HG02973 (cell line): ENCODE data around the gene AMBN.
"Not testable (repeated sequence)": the region's sequence is repeated elsewhere in the genome, so short reads cannot be mapped to it uniquely, and the experiment has no call there.

Experiments used
- ATAC-seq: cut with Tn5 transposase; IDR thresholded peaks from one replicate; pipeline ENCODE4 v1.9.1; 2021; ENCODE audit warnings: moderate library complexity; ENCODE audit not compliant: unreplicated experiment

The AMBN gene

DNA sequence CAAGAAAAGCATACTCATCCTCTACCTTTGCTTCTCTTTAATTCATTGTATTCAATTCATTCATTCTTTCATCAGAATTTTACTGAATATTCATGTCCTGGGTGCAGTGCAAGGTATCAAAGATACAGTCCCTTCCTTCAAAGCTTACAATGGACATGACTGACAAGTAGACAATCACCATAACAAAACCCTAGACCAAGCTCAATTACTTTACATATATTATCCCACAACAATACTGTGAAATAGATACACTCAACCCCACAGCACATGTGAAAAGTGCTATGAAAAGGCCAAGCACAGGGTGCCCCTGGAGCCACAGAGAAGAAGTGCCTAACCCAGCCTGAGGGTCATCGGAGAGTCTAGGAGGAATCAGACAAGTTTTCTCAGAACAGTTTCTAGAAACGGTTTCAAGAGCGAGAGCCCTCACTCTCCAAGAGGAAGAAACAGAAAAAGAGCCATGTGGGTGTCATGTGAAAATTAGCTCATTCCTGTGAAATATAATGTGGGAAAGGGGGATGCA, 15.3 kb downstream of the AMBN start:
- no peak for ATAC-seq

DNA sequence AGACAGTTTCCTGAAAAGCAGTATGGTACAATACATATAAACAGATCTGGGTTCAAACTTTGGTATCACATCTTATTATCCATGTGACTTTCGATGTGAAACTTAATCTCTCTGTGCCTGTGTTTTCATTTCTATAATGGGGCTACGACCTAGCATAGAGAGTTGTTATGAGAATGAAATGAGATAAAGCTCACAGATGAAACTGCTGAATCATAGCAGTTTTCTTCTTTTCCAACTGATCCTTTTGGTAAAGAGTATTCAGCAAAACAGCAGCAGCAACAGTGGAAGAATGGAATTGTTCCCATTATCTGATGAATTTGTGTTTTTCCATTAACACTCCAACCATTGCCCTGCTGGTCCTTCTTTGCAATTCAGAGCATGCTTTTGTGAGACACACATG, 16.3 kb downstream of the AMBN start:
- no peak for ATAC-seq

DNA sequence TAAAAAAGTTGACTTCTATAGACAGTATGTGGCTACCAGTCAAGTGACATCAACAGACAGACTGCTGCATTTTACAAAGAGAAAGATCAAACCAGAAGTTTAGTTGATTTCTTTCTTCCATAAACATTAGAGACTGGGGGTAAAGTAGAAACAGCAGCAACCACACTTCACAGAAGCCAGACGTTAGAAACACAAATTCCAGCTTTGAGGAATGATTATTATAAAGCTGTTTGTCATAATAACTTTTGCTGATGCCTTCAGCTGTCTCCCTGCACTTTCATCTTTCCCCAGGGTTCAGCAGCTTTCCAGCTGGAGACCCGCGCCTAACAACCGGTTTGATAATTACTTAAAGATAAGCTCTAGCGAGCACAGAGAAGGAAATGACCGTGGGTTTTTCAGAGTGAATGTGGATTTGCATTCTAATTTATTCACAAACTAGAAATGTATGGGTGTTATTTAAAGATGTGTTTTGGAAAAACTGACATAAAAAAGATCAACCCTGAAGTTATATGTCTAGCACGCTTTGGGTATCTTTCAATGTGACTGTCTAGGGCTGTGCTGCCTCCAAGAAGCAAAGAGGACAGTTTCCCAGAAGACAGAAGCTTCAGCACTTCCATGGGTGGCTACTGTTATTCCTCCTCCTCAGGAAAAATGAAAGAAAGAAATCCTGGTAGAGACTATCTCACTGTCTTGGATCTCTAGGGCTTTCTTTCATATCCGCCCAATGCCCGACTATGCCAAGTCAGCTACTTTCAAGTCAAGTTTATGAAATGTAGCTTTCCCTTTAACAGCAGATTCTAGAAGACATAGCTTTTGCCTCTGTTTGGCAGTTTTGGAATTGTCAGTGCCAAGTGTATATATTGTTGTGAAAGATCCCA, 21.5 kb downstream of the AMBN start:
- peak; percentile 50 for ATAC-seq

DNA sequence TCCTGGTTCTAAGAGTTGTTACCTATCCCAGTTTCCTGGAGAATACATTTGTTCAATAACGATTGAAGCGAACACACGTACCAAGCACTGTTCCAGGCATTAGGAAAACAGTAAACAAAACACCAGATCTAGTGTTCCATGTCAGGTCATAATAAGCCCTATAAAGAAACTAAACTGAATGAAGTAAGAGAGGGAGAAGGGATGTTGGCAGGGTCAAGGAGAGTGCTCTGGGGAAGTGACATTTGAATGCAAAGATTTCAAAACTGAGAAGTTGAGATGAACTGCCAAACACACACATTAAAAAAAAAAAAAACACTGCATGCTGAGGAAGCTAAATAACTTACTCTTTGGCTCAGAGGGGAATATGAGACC, 22.1 kb downstream of the AMBN start:
- no peak for ATAC-seq

DNA sequence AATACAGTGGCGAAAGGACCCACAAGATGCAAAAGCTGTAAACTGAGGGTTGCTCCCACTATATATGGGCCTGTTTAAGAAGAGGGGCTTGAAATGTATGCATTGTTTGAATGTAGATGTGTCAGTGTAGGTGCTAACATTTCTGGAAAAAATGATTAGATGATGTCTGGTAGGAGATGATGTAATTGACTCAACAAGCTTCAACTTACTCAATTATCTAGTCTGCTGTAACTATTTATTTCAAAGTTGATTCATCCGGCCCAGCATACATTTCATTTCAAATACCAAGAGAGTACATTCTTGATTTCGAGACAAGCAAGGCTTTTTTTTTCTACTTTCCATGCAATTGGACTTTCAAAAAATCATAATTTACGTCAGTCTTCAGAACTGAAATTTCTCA, 27.2 kb downstream of the AMBN start:
- no peak for ATAC-seq

DNA sequence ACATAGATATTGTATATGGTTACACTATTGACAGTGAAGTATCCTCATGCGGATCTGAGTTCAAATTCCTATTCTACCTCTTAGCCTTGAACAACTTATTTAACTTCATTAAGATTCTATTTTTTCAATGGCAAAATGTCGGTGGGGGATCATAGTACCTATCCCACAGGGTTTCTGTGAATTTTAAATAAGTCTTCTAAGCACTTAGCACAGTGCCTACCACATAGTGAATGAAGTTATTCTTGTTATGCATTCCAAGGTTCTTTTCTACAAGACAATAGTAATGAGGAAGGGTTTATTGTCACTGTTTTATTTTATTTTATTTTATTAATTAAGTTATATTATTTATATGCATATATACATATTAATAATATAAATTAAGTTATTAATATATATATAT, 27.7 kb downstream of the AMBN start:
- ATAC-seq = no peak

DNA sequence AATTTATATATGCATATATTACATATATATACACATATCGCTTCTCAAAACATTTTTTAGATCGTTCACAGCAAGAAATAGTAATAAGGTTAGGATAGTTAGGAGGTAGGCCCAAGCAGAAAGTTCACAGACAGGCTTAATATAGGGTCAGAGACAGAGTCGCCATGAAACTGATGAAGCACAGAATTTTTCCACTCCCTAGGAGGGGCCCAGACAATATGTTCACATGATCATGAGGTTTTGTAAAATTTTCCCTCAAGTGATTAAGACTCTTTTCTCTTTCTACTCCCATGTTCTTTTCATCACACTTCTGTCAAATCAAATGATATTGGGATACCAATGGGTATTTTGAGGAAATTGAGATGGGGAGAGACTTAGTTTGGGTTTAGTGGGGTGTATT, 31.3 kb downstream of the AMBN start:
- no peak for ATAC-seq

DNA sequence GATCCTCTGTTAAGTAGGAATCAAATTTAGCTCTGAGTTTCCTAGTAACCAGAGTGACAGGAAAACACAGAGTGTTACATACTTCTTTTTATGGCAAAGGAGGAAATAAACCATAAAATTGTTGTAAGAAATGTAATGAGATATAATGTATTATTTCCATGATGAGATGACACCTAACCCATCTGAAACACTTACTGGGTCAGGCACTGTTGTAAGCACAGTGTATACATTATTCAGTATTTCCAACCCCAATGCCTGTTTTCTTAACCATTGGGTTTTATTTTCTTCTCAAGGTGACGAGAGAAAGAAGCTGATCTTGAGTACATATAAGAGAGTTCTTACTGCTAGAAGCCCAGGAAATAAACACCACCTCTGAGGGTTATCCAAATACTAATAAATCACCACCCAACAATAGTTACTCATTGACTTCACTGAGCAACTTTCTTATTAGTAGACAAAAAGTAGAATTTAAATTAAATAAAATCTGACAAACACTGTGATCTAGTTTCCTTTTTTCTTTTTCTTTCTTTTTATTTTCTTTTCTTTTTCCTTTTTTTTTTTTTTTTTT, 32.3 kb downstream of the AMBN start:
- ATAC-seq = no peak

DNA sequence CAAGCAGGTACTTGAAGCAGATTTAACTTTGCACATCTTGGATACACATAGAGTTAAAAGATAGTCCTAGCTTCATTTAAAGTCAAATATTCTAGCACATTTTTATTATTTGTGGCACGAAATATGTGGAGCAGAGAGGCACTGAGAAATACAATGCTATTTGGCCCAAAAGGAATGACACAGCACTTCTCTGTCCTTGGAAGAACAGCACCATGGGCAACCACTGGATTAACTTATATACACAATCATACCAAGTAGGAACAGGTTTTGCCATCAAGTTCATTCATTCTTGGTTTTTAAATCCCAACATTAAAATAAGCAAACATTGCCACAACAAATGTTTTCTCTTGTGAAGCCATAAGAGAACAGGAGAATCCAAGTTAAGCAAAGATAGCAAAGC, 35.6 kb downstream of the AMBN start:
- no peak for ATAC-seq

DNA sequence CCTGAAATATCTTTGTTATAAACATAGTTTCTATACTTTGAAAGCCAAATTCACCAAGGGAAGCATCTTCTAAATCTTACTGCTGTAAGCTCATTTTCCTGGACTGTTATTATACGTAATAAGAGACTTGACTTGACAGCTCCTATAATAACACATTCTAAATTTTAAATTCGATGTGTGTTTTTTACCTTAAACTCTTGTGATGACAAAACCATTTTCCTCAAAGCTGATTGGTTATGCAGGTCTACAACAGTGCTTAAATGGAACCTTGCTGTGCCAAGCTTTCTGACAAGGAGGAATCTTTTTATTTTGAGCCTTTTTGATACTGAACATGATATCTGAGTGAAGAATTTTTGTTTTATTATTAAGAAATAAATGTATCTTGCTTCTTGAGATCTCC, 36.4 kb downstream of the AMBN start, which contains the start of gene ENAM:
Gene ENAM (plus strand): TSS at position 301 of the 400 bp plus-strand sequence. CDS start 757 bp downstream, outside the sequence.
- no peak for ATAC-seq

DNA sequence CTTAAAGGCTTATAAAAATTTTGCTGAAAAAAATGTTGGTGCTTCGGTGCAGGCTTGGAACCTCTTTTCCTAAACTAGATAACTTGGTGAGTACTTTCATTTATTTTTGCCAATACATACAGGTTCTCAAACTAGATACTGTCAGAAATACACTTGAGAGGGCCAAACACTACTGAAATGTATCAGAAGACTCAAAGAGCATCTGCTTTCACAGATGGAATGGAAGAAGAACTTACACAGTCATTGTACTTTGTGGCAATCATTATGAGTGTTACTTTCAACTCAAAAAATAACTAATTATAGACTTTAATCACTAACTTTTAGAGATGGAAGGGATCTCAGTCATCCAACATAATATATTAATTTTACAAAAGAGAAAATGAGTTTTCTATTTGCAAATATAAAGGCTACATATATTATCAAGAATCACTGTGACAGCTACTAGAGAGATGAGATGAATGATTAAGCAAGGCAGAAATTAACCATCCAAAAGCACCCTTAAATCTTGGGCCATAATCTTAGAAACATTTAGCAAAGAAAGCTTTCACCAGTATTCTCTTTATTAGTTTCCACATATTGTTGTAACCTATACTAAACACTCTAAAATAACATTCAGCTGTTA, 37.5 kb downstream of the AMBN start:
- ATAC-seq = peak; percentile 81

DNA sequence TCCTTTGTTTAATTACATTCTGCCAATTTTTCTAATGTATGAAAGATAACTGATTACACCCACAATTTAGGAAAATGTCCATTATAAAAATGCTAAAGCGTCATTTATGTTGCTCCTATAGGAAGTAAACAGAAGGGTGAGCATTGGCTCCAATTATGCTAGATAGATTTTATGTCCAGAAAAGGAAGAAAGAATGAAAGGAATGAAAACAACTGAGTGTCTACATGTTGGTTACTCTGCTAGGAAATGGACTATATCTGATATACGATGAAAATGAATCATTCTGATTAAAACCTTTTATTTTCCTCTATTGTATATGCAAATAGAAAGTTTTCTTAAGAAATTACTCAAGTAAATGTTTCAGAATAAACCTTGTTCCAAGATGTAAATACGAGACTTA, 38.1 kb downstream of the AMBN start:
- no peak for ATAC-seq

DNA sequence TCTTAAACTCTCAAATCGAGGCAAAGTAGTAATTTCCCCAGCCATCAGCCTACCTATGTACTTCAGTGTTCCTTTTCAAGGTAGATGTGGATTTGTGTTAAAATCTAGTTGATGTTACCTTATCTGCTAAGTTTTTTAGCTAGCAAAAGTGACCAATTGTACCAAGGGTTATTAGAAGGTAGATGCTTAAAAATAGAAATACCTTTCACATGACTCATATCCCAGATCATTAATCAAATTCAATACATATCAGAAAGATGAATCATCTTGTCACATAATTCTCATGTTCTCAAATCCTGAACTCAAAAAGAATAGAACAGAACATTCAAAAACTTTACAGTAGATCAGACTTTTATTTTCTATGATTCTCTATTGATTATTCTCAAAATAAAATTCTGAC, 40.0 kb downstream of the AMBN start:
- ATAC-seq = no peak

DNA sequence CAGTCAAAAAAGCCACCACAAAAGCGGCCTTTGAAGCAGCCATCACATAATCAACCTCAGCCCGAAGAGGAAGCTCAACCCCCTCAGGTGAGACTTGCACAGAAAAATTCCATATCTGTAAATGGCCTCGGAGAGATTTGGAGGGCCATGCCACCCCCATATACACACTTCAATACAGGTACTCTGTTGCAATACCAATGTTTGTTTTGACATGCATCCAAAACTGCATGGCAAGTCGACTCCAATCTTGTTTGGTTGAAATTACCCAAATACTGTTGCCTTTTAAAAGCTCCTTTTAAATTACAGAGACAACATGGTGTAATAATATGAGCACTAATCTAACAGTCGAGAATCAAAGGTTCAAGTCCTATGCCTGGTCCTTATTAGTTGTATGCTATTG, 42.4 kb downstream of the AMBN start:
- ATAC-seq = no peak

DNA sequence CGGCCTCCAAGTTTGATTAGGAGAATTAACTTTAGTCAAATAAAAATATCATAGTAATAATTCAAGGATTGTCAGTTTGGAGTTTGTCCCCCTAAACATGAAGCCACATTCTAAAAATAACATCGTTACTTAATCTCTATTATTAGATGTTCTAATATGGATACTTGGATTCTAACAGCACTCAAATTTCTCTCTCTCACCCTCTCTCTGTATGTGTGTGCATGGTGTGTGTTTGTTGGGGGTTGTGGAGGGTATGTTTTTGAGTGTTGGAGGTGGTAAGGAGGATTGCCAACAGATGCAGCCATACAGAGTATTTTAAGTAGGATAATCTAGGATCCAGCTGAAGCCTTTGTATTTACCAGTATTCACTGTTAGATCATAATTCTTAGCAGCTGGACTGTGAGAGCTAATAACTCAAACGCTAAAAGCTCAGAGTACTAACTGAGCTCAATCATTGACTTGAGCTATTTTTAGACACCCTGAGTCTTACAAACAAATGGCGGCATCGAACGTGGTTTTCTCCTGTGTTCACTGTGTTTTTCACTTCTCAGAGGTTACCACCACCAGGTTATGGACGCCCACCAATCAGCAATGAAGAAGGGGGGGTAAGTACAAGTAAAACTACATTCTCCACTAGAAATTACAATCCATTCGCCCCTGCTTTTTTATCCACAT, 45.3 kb downstream of the AMBN start:
- ATAC-seq = no peak

DNA sequence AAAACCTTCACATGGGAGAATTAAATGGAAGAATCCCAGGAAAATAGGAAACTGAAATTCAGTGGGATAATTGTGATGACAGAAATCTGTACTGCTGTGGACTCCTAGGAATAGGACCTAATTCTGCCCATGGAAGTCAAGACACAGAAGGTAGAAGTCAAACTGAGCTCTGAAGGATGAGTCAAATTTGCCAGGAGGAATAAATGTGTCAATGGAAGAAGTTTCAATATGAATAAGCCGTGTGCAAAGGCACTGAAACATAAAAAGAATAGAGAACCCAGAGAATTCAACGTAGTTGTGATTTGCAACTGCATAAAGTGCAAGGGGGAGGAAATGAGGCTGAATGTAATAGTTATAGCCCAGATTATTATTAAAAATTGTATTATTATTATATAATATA, 48.1 kb downstream of the AMBN start:
- peak; percentile 56 for ATAC-seq

DNA sequence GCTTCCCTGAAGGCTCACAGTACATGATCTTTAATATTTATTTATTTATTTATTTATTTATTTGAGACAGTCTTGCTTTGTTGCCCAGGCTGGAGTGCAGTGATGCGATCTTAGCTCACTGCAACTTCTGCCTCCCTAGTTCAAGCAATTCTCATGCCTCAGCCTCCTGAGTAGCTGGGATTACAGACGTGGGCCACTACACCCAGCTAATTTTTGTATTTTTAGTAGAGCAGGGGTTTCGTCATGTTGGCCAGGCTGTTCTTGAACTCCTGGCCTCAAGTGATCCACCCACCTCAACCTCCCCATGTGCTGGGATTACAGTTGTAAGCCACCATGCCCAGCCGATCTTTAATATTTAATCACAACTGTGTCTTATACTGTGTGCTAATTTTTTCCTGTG, 58.7 kb downstream of the AMBN start:
- ATAC-seq = not testable (repeated sequence)

DNA sequence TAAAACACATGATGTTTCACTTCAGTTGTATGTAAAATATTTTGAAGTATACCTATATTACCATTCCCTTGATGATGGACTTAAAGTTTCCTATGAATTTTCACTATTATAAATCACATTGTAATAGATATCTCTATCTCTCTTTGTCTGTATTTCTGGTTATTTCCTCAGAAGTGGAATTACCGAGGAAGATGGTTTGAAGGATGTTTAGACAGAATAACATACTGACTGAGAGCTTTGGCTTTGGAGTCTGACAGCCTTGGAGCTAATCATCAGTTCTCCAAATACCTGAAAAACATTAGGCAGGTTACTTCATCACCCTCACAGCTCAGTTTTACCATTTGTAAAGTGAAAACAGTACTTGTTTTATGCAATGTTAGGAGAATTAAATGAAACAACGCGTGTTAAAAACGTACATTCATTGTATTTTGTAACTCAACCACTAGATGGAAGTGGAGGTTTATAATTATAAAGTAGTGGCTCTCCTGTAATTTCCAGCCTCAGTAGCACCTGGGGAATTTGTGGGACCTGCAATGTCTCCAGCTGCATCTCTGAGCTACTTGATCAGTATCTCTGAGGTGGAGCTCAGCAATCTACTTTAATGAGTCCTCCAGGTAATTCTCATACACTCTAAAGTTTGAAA, 59.9 kb downstream of the AMBN start:
- ATAC-seq = no peak

DNA sequence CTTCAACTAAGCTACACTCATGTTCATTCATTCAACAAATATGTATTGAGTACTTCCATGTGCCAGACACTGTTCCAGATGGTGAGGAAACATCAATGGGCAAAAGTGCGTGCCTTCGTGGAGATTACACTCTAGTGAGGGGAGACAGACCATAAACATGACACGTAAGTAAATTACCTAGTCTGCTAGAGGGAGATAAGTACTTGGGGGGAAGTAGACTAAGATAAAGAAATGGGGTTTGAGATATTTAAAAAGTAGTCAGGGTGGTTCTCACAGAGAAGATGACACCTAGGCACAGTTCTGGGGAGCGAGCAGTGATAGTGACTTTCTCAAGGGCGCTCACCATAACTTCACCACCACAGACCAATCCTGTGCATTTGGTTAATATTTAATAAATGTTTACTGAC, 62.6 kb downstream of the AMBN start:
- ATAC-seq = no peak
